ENCODE data around the gene DYNC1H1.
A peak's percentile ranks its signal among the peaks of the same experiment; 100 is the strongest.

Gene DYNC1H1

DNA sequence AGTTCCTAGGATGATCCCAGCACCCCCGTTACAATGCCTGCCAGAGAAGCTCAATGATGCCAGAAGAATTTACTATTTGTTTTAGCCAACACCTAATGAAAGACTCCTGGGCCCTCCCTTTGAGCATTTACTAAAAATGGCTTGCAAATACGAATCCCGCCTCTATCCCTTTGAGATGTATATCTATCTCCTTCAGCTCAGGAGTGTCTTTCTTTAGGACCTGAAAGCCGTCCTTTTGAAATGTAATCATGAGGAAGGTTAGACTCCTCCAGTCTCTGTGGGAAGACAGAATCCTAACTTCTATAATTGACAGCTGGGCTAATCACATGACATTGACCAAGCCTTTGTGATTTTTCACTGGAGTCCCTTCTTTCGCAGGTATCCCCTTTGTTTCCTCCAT, 19.2 kb upstream of the DYNC1H1 start:
- DNase-seq: no peak

DNA sequence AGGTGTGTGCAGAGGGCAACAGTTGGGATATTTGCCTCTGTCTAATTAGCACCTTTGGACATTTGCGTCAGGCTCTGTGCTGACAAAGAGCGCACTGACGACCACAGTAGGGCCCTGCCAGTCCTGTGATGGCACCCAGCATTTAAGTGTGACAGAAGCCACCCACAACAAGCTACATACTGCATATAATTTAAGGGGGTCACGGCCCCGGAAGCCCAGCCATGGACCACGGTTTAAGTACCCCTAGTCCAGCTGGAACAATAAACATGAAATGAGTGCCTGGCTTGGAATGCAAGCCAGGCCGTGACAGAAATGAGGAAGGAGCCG, 16.8 kb upstream of the DYNC1H1 start:
- no peak for DNase-seq

DNA sequence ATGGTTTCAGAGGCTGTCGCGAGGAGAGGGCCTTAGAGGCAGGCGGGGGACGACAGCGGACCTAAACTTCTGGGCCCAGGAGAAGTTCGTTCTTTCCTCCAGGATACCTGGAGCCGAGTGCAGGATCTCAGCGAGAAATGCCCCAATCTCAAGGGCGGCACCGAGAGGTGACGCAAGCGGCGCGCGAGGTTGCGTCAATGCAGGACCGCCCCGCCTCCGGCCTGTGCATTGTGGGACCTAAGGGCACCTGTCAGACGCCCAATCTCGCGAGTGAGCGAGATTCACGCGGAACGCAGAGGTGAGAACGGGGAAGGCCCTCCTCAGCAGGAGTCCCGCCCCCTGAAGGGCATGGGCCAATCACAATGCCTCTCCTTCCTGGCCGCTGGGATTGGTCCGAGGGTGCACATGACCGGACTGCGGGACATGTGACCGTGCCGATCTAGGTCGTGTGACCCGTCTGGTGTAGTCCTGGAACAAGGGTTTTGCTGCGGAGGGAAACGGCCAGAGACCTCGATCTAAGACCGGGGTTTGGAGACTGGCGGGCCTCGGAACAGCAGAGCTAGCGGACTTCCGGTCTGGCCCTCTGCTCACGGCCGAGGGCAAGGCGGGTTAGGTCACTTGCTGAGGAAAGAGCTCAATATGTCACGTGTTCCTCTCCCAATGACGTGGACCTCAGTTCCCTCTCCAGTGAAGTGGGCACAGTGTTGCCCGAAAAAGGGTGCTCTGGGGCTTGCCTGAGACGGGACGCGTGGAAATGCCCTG, 16.3 kb upstream of the DYNC1H1 start:
- peak; percentile 100 for DNase-seq

DNA sequence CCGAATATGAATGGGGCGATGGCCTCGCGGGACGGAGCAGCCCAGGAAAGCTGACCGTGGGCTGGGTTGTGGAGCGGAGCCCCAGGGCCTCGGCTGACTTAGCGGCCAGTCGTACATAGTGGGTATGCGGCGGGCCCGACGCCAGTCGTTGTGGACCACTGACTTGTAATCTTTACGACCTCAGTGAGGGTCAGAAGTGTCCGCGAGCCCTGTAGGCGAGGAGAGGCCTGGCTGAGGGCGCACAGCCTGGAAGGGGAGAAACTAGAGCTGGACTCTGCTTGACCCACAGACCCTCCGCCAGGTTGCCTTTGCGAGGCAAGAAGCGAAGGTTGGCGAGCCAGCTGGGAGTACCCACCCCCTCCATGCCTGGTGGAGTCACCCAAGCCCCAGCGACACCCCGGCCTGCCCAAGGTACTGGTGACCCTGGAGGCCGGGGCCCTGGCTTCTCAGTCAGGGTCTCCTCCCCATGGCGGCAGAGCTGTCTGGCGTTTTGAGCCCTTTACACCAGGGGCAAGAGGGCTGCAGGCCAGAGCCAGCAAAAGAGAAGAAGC, 15.6 kb upstream of the DYNC1H1 start:
- DNase-seq: no peak

DNA sequence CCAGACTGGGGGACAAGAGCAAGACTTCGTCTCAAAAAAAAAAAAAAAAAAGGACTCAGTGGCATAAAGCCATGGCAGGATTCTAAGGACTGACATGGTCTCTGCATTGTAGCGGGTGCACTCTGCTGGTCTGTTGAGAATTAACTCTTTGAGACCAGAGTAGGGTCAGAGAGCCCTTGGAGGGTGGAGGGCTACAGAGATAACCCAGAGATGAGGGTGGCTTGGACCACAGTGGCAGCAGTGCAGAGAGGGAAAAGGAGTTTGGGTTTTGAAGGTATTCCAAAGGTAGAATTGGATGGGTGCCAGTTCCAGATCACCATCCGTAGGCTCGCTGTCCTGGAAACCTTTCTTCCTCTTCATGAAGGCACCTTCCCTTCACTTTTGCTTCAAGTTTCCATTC, 14.3 kb upstream of the DYNC1H1 start:
- DNase-seq: no peak

DNA sequence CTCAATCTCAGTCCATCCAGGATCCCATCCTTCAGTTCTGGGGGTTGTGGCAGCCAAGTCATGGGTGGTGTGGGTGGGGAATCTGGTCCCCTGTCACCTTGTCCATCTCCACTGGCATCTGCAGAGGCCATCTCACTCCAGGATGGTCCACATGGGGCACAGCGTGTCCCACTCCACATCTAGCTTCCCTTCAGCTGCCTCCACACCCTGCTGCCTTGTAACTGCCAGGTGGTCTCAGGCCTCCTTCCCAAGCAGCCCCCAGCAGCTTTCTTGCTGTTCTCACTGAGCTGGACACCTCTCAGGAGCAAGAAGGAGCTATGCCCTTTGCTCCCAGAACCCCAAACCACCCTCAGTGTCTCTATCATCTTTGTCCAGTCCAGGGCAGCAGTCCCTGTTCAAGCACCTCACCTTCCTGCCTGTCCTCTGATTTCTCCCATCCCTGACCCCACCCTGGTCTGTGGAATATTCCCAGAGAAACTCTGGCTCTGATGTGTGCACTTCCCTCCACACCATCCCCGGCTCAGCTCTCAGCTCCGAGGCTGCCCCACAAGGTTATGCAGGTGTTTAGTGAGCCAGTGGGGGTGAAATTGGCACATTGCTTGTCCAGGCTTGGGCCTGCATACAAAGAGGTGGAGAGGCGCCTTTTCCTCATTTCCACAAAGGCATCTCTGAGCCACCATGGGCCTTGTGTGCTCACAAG, 13.7 kb upstream of the DYNC1H1 start:
- DNase-seq: no peak

DNA sequence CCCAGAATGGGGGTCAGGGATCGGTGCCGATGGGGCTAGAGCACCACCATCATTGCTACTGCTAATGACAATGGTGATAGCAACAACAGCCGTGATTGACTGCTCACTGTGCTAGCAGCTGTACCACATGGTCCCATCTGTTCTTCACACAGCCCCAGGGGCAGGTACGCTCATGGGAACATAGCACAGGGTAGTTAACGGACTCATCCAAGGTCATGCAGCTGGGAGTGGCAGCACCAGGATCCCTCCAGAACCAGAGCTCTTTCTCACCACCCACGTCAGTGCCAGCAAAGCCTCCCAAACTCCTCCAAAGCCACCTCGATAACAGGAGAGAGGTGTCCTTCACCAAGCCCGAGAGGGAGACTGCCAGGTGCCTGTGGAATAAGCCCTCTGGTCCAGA, 11.2 kb upstream of the DYNC1H1 start:
- no peak for DNase-seq

DNA sequence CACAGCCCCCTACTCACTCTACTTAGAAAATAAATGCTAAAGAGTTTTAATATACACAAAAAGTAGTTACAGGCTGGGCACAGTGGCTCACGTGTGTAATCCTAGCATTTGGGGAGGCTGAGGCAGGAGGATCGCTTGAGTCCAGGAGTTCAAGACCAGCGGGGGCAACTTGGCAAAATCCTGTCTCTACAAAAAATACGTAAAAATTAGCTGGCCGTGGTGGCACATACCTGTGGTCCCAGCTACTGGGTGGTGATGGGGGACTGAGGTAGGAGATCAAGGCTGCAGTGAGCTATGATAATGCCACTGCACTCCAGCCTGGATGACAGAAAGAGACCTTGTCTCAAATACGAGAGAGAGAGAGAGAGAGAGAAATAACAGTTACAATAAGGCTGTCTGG, 9.9 kb upstream of the DYNC1H1 start:
- DNase-seq: no peak

DNA sequence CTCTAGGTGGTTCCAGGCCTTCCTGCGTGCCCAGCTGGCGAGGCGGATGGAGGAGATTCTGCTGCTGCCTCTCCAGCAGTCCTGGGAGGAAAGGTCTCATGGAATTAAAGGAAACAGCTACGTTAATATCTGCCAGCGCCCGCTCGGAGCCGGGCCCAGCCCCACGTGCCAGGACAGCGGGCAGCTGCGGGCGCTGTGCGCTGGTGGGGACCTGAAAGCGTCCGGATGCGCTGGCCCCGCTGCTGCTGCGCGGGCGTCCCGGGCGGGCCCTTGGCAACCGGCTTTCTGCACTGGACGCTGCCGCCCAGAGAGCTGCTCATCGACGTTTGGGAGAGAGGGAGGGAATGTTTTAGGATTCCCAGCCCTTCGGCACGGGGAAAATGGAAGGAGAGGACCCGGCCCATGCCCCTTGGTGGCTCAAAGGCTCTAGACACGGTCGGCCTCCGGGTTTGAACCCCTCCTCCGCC, 8.6 kb upstream of the DYNC1H1 start:
- no peak for DNase-seq

DNA sequence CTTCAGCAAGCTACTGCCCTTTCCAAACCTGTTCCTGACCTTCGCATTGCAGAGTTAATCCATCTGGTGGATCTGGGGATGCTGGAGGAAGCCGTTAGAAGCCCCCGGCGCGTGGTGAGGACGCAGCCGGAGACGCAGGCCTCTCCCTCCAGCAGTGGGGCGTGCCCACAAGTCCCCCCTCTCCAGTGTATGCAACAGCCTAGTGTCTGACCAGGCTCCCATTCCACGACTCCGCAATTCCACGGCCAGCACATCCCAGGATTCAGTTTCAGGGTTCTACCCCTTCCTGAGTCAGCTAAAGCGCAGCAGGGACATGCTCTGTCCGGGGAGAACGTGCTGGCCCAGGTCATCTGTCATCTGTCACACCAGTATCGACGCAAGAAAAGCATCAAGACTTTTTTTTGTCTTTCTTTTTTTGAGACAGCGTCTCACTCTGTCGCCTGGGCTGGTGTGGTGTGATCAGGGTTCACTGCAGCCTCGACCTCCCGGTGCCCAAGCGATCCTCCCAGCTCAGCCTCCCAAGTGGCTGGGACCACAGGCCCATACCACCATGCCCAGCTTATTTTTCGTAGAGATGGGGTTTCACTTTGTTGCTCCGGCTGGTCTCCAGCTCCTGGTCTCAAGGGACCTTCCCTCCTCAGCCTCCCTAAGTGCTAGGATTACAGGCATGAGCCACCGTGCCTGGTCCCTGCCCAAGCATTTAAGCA, 8.0 kb upstream of the DYNC1H1 start:
- no peak for DNase-seq

DNA sequence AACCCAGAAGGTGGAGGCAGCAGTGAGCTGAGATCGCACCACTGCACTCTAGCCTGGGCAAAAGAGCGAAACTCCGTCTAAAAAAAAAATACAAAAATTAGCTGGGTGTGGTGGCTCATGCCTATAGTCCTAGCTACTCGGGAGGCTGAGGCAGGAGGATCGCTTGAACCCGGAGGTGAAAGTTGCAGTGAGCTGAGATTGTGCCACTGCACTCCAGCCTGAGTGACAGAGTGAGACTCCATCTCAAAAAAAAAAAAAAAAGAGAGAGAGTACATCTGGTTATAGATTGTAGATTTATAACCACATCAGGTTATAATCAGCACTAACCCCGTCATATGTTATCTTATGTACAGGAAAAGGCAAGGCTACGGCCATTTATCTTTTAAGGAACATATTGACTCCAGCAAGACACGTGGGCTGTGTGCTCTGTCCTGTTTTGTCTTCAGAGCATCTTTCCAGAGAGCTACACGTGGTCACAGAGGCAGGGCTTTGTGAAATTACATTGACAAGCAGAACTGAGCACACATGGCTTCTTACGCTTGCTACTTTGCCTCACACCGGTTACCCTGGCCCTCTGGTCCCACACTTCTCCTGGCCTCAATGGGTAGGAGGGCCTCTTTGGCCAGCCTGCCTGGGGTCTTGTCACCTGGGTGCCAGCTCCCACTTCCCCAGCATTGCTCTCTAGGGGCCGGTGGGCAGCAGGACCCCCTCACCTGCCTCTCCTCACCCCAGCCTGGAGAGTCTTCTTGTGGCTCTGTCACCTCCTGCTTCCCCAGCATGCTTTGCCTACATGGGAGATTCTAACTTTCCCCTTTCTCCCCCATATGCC, 6.8 kb upstream of the DYNC1H1 start:
- DNase-seq: no peak

DNA sequence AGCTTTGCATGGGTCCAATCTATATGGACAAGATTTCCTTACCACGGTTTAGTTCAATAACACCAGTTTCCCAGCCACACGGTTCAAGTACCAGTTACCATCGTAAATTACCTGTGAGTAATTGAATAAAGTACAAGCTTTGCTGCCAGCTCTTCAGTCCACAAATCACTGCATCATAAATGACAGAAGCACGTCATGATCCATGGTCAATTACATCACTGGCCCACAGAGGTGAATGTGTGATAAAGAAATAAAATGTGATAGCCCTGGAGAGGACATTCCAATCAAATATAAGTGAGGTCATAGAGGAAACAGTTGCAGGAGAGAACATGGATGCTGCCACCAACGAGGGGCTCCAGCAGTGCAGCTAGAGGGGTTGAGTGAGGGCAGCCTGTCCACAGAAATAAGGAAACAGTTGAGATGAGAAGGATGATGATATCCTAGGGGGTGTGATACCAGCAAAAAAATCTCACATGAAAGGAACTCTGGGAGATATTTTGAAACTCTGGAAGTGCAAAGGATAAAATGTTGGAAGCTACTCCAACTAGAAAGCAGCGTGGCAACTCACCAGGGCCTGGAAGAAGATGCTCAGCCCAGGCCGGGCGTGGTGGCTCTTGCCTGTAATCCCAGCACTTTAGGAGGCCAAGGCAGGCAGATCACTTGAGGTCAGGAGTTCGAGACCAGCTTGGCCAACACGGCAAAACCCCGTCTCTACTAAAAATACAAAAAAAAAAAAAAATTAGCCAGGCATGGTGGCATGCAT, 5.8 kb upstream of the DYNC1H1 start:
- DNase-seq: no peak

DNA sequence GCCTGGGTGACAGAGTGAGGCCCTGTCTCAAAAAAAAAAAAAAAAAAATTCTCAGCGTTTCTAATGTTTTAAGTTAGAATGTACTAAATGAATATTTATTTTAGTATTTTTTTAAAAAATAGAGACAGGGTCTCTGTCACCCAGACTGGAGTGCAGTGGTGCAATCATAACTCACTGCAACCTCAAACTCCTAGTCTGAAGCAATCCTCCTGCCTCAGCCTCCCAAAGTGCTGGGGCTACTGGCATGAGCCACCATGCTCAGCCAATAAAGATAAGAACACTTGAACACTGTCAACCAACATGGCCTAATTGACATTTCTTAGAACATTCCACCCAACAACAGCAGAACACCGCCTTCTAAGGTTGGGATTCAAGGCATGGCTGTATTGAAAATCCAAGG, 5.1 kb upstream of the DYNC1H1 start:
- no peak for DNase-seq

DNA sequence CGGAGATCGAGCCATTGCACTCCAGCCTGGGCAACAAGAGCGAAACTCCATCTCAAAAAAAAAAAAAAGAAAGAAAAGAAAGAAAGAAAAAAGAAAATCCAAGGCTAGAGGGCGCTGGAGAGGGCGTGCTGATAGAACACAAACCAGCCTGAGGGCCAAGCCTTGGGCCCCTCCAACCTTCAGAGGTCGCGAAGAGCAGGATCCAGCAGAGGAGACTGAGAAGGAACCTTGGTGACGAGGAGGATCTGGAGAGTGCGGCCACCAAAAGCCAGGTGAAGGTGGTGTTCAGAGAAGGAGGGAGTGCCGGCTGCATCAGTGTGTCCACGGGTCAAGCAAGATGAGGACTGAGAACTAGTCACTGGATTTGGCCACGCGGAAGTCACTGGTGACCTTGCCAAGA, 4.1 kb upstream of the DYNC1H1 start:
- no peak for DNase-seq

DNA sequence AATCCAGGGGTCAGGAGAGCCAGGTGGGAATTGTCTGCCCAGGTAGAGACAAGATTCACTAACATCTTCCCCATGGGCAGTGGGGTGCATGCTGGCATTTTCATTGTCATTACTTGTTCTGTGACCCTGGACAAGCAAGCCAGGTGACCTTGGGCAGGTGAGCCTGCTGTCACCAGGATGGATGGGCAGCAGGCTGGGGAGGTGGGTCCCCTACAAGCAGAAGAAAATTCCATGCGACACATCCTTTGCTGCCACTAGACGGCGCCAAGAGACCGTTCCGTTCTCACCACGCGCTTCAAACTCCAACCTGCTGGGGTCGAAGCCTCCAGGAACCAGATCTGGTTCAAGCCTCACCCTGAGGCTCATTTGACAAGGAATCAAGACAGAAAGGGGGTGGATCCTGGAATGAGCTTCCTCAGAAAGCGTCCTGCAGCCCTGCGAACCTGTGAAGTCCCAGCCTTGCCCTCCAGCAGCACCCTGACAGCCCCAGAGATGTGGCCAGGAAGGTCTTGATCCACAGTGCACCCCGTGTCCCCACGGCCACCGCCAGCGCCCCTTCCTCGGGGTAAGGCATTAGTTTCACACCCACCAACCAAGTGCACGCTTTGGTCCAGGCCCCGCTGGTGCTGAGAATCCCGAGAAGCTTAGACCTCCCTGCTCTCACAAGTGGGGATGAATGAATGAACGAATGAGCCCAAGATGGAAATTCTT, 3.2 kb upstream of the DYNC1H1 start:
- peak; percentile 75 for DNase-seq

DNA sequence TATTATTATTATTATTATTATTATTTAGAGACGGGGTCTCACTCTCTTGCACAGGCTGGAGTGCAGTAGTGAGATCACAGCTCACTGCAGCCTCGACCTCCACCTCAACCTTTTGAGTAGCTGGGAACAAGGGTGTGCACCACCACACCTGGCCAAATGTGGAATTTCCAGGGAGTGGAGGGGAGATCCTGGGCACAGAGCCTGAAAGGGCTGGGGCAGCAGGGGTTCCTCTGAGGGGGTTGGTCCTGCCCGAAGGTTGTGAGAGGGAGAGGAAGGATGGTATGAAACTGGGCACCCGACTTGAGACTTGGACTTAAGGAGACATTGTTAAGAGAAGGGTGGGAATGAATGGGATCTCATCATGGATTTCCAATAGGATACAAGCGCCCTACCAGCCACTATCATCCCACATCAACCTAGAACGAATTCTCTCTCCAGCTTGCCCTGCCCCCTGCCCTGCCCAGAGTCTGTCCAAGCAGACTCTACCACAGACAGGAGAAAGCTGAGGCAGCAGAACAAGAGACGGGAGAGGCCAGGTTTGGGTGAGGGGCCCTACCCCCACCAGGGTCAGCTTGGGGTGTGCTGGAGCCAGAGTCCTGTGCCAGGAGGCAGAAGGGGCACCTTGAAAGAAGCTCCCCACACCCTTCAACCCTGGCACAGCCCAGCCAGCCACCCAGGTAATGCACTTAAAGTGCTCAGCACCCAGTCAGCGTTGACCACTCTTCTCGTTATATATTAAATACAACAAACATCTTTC, 2.4 kb upstream of the DYNC1H1 start:
- no peak for DNase-seq

DNA sequence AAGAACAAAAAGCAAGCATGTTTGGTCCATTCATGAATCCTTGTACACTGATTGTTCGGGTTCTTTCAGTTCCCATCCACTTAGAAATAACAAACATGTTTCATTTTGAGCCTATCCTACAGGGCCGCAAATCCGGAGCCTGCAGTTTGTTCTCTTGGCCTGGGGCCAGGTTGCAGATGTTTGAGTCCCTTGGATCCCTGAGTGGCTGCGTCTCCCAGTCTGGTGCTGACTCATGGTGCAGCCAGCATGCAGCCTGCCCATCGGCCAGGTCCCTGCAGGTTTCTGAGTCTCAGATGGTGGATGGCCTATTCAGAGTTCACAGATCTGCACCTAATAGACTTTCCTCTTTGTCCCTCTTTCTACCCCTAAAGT, 1.9 kb upstream of the DYNC1H1 start:
- peak; percentile 20 for DNase-seq

DNA sequence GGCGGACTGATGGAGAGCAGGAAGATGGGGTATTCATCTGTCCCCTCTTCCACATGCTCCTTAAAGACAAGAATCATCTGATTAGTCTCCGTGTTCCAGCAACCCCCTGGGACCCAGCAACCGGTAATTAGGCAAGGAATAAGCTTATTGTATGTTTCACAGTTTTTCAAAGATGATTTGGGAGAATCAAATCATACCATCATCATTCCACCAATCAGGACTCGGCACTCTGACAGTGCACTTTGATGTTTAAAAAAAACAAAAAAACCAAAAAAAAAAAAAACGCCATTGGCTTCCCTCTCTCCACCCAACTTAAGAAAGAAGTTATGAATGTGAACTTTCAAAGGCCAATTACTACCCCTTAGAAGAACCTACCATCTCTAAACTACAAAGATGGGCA, 1.3 kb upstream of the DYNC1H1 start:
- DNase-seq: no peak

DNA sequence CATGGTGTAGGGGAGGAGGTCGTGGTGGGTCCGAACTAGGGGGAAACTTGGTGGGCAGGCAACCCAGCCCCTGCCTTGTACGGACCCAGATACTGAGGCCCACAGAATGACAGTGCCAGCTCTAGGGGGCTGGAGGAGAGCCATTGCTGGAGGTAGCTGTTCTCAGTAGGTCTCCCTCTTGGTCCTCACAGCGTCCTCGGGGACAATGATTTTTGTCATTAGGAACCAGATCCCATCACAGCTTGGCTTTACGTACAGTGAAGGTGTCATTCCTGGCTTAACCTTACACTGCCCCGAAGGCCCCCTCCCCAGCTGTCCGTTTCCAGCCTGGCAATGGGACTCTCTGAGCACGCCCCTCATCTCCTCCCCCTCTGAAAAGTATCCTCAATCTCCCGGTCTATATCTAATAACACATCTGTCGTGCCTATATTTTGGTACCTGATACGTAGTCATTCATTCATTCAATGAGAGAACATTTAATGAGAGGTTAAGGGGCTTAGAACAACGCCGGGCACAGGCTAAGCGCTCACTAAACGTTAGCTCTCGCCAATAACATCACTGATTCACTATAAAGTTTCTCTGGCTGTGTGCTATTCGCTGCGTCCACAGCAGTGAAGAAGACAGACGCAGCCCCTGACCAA, 597 bp upstream of the DYNC1H1 start:
- DNase-seq: no peak

DNA sequence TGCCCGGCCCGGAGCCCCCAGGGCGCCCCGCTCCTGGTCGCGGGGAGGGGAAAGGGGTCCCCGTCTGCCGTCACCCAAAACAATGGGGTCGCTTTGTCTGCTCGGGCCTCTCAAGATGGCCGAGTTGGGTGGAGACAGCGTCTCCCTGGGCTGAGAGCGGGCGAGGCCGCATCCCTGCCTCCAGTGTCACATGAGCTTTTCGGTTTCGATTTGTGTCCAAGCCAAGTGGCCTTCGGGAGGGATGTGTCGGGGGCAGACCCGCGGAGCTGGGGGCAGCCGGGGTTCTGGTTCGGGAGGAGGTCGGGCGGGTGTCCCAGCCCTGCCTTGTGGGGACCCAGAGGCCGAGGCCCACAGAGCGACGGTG, 790 bp downstream of the DYNC1H1 start:
- peak; percentile 66 for DNase-seq
